Neuronal stem cell (in vitro differentiated cells): Measurements from ENCODE around the gene LEO1.
A peak's percentile ranks its signal among the peaks of the same experiment; 100 is the strongest.

Experiments
- DNase-seq: peaks from one replicate; pipeline ENCODE4 v3.0.0-alpha.2; 2013; ENCODE audit warnings: low spot score
- H2AFZ ChIP-seq: one replicate; pipeline ENCODE4 v1.6.1; 2013; ENCODE audit warnings: mild to moderate bottlenecking, low read length, inconsistent platforms
- H2AK5ac ChIP-seq: 2 replicates; pipeline ENCODE4 v1.6.1; 2013; ENCODE audit warnings: low read depth, mild to moderate bottlenecking, inconsistent platforms, low read length, moderate library complexity, mixed read lengths
- H2BK120ac ChIP-seq: 2 replicates; pipeline ENCODE4 v1.6.1; 2013; ENCODE audit warnings: low read depth, mild to moderate bottlenecking, inconsistent platforms, low read length, moderate library complexity, mixed read lengths
- H2BK12ac ChIP-seq: one replicate; pipeline ENCODE4 v1.6.1; 2013; ENCODE audit warnings: low read length, inconsistent platforms
- H2BK15ac ChIP-seq: 2 replicates; pipeline ENCODE4 v1.6.1; 2013; ENCODE audit warnings: mild to moderate bottlenecking, low read length, inconsistent platforms, mixed read lengths
- H2BK5ac ChIP-seq: one replicate; pipeline ENCODE4 v1.6.1; 2013; ENCODE audit warnings: inconsistent platforms, mild to moderate bottlenecking, low read length, moderate library complexity
- H3K14ac ChIP-seq: one replicate; pipeline ENCODE4 v1.6.1; 2013; ENCODE audit warnings: low read length, inconsistent platforms
- H3K18ac ChIP-seq: 2 replicates; pipeline ENCODE4 v1.6.1; 2013; ENCODE audit warnings: low read length, inconsistent platforms
- H3K23ac ChIP-seq: 2 replicates; pipeline ENCODE4 v1.6.1; 2013; ENCODE audit warnings: low read depth, mild to moderate bottlenecking, mixed read lengths, low read length, inconsistent platforms; ENCODE audit not compliant: poor library complexity
- H3K27ac ChIP-seq: replicated peaks from 3 replicates; pipeline ENCODE4 v1.5.1; 2013; ENCODE audit warnings: low read length, inconsistent platforms
- H3K27me3 ChIP-seq, 3 experiments: 2 replicates each; pipeline ENCODE4 v1.6.1; 2013; ENCODE audit warnings: low read length in 3 of 3, mild to moderate bottlenecking in 2 of 3, inconsistent platforms in 1 of 3, low read depth in 1 of 3, mixed read lengths in 1 of 3, moderate library complexity in 1 of 3; ENCODE audit not compliant: control insufficient read depth in 3 of 3, insufficient read depth in 3 of 3
- H3K36me3 ChIP-seq, 2 donors: replicated peaks in 1 of 2; 2 replicates each; pipeline ENCODE4 v1.6.1; 2013; ENCODE audit warnings: low read length in 2 of 2; ENCODE audit not compliant: control insufficient read depth in 2 of 2, insufficient read depth in 2 of 2
- H3K4ac ChIP-seq: 2 replicates; pipeline ENCODE4 v1.6.1; 2013; ENCODE audit warnings: inconsistent platforms, mild to moderate bottlenecking, low read length, moderate library complexity
- H3K4me1 ChIP-seq, 2 donors: 1 replicate in 1 of 2; 2 replicates in 1 of 2; pipeline ENCODE4 v1.6.1; 2013; ENCODE audit warnings: low read length in 2 of 2, low read depth in 1 of 2; ENCODE audit not compliant: control insufficient read depth in 2 of 2, insufficient read depth in 1 of 2
- H3K4me2 ChIP-seq: one replicate; pipeline ENCODE4 v1.6.1; 2013; ENCODE audit warnings: mild to moderate bottlenecking, low read length, inconsistent platforms; ENCODE audit not compliant: insufficient read depth, poor library complexity, severe bottlenecking
- H3K4me3 ChIP-seq, 2 donors: 2 replicates each; pipeline ENCODE4 v1.5.1; 2013; ENCODE audit warnings: low read length in 2 of 2, mild to moderate bottlenecking in 2 of 2, inconsistent platforms in 1 of 2, moderate library complexity in 1 of 2
- H3K79me1 ChIP-seq: one replicate; pipeline ENCODE4 v1.6.1; 2013; ENCODE audit warnings: low read depth, mild to moderate bottlenecking, inconsistent platforms, low read length, moderate library complexity
- H3K9ac ChIP-seq: one replicate; pipeline ENCODE4 v1.6.1; 2013; ENCODE audit warnings: mild to moderate bottlenecking, low read depth, low read length, inconsistent platforms; ENCODE audit not compliant: poor library complexity
- H3K9me3 ChIP-seq, 2 donors: replicated peaks in 1 of 2; 2 replicates each; pipeline versions ENCODE3 to v1.6.1; 2013; ENCODE audit warnings: low read length in 2 of 2, mild to moderate bottlenecking in 2 of 2, inconsistent platforms in 1 of 2, low read depth in 1 of 2, mixed read lengths in 1 of 2, moderate library complexity in 1 of 2; ENCODE audit not compliant: control insufficient read depth in 2 of 2, insufficient read depth in 1 of 2
- H4K8ac ChIP-seq: one replicate; pipeline ENCODE4 v1.6.1; 2013; ENCODE audit warnings: low read depth, mild to moderate bottlenecking, inconsistent platforms, low read length, moderate library complexity
- H4K91ac ChIP-seq: one replicate; pipeline ENCODE4 v1.6.1; 2013; ENCODE audit warnings: low read length, low read depth, mild to moderate bottlenecking, inconsistent platforms; ENCODE audit not compliant: poor library complexity
- WGBS, 2 donors: extraction: QIAGEN DNeasy Blood & Tissue Kit; methylation state at CpG; one replicate each; pipeline ENCODE4 v1.1.7; 2013; ENCODE audit warnings: missing lambda C conversion rate in 2 of 2, mixed read lengths in 1 of 2; ENCODE audit not compliant: insufficient read length in 2 of 2, insufficient replicate concordance in 1 of 2; ENCODE audit errors: extremely low coverage in 2 of 2; 5-methylcytosine and 5-hydroxymethylcytosine counted together

Gene LEO1

DNA sequence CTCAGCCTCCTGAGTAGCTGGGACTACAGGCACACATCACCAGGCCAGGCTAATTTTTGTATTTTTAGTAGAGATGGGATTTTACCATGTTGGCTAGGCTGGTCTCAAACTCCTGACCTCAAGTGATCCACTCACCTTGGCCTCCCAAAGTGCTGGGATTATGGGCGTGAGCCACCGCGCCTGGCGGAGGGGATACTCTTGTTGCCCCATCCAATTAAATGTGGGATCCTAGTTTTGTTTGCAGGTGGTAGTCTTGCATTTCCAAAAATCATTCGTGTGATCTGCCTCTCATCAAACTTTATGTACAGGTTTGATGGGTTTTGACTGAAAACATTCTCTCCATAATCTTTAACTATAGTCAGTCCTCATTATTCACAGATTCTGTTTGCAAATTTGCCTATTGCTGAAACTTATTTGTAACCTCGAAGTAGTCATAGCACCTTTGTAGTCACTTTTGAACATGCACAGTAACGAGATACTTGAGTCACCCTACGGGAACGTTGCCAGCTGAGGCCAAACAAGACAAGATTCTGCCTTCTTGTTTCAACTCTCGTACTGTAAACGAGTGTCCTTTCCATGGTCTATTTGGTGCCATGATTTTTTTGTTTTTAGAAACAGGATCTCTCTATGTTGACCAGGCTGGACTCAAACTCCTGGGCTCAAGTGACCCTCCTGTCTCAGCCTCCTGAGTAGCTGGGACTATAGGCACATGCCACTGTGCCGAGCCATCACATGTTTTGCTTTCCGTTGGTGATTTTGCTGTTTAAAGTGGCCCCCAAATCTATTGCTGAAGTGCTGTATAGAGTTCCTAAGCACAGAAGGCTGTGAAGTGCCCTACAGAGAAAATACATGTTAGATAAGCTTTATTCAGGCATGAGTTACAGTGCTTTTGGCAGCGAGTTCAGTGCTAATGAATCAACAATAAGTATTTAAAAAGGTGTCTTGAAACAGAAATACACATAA is 39.3 kb upstream of the LEO1 start:
- H3K27me3 ChIP-seq = no peaks in the 10 kb centered on the region
- no peak overlapping the region for H3K23ac ChIP-seq
- H3K18ac ChIP-seq = no peak overlapping the region
- H3K4me2 ChIP-seq = no peak overlapping the region
- H2AFZ ChIP-seq = no peak overlapping the region
- H3K36me3 ChIP-seq = no peaks in the 10 kb centered on the region
- H3K4me1 ChIP-seq = peaks cover 5 to 13% of the 10 kb centered on the region in 2 donors
- no peak overlapping the region for H3K9ac ChIP-seq
- H2BK12ac ChIP-seq = no peak overlapping the region
- no peaks in the 10 kb centered on the region for H3K9me3 ChIP-seq
- H3K4me3 ChIP-seq = no peak overlapping the region
- no peak overlapping the region for H2AK5ac ChIP-seq
- no peak overlapping the region for H3K27ac ChIP-seq
- no peak overlapping the region for H4K8ac ChIP-seq
- H3K14ac ChIP-seq = no peak overlapping the region
- H3K79me1 ChIP-seq = no peaks in the 10 kb centered on the region
- no peak overlapping the region for H3K4ac ChIP-seq
- no CpG with 5 or more reads among the region's 14 CpGs for WGBS, 2 donors
- DNase-seq = no peak
- no peak overlapping the region for H2BK5ac ChIP-seq
- no peak overlapping the region for H4K91ac ChIP-seq
- no peak overlapping the region for H2BK15ac ChIP-seq
- H2BK120ac ChIP-seq = no peak overlapping the region

GRCh38 chr15:52008698-52009434 is 37.3 kb upstream of the LEO1 start:
- H2AFZ ChIP-seq = peak overlapping the region; percentile 46
- no peak overlapping the region for H2AK5ac ChIP-seq
- no peak overlapping the region for H3K18ac ChIP-seq
- no peak overlapping the region for H2BK12ac ChIP-seq
- H4K91ac ChIP-seq = no peak overlapping the region
- H3K9me3 ChIP-seq = no peaks in the 10 kb centered on the region
- H3K4me3 ChIP-seq = no peak overlapping the region
- no peak overlapping the region for H2BK15ac ChIP-seq
- WGBS, 2 donors = no CpG with 5 or more reads among the region's 2 CpGs
- H3K36me3 ChIP-seq = no peaks in the 10 kb centered on the region
- DNase-seq = no peak
- no peak overlapping the region for H3K23ac ChIP-seq
- H3K14ac ChIP-seq = no peak overlapping the region
- H3K4me1 ChIP-seq = peaks cover 5 to 13% of the 10 kb centered on the region in 2 donors
- no peak overlapping the region for H3K4me2 ChIP-seq
- no peak overlapping the region for H4K8ac ChIP-seq
- H2BK120ac ChIP-seq = no peak overlapping the region
- H3K9ac ChIP-seq = no peak overlapping the region
- H2BK5ac ChIP-seq = no peak overlapping the region
- H3K27ac ChIP-seq = no peak overlapping the region
- no peaks in the 10 kb centered on the region for H3K27me3 ChIP-seq
- no peaks in the 10 kb centered on the region for H3K79me1 ChIP-seq
- no peak overlapping the region for H3K4ac ChIP-seq

- no peak overlapping the region for H3K4me3 ChIP-seq
- peaks cover 5 to 13% of the 10 kb centered on the region in 2 donors for H3K4me1 ChIP-seq
- H2BK15ac ChIP-seq = no peak overlapping the region
- H2AFZ ChIP-seq = no peak overlapping the region
- no CpG with 5 or more reads among the region's 5 CpGs for WGBS, 2 donors
- H3K9me3 ChIP-seq = no peaks in the 10 kb centered on the region
- no peak overlapping the region for H3K18ac ChIP-seq
- no peak overlapping the region for H4K8ac ChIP-seq
- no peak overlapping the region for H4K91ac ChIP-seq
- no peaks in the 10 kb centered on the region for H3K36me3 ChIP-seq
- no peaks in the 10 kb centered on the region for H3K27me3 ChIP-seq
- no peak overlapping the region for H3K27ac ChIP-seq
- H2BK5ac ChIP-seq = no peak overlapping the region
- peaks cover under 1% of the 10 kb centered on the region for H3K79me1 ChIP-seq
- H3K4me2 ChIP-seq = no peak overlapping the region
- no peak overlapping the region for H3K14ac ChIP-seq
- no peak overlapping the region for H2BK120ac ChIP-seq
- H3K23ac ChIP-seq = no peak overlapping the region
- H3K4ac ChIP-seq = no peak overlapping the region
- H3K9ac ChIP-seq = no peak overlapping the region
- no peak overlapping the region for H2BK12ac ChIP-seq
- no peak for DNase-seq
- no peak overlapping the region for H2AK5ac ChIP-seq
Measured at GRCh38 chr15:52008359-52008697, 36.8 kb upstream of the LEO1 start.

DNA sequence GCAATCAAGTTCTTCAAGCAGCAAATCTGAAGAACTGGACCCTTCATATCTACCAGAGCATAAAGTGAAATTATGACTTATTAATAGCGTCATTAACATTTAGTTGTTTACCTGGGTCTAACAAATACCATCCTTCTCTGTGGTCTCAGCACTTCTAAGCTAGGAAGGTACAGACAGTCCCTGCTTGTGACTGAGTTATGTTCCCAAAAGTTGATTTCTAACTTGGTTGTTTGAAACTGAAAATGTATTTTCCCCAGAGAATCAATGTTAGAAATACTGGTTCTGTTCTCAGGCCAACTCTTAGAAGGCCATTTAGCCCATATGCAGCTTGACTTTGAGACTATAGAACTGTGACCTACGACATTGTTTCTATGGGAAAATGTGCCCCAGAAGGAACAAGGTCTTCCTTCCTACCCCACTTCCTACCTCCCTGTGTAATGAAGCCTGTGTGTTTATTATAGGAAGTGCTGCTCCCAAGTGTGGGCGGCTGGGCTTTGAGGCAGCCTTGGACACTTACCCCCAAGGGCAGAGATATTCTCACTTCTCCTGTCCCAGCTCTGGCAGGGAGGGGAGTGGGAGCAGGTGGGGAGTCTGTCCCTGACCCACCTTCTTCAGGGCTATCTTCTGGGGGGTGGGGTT is 35.2 kb upstream of the LEO1 start:
- Histone ChIP-seq H3K4me2 (no peak overlapping the region), H3K9ac (no peak overlapping the region), H3K4me1 (peaks cover under 1 to 9% of the 10 kb centered on the region in 2 donors), H3K27me3 (no peaks in the 10 kb centered on the region), H2BK120ac (no peak overlapping the region), H2AFZ (no peak overlapping the region), H3K18ac (no peak overlapping the region), H3K14ac (no peak overlapping the region), H2BK5ac (no peak overlapping the region), H3K23ac (no peak overlapping the region), H4K8ac (no peak overlapping the region), H2AK5ac (no peak overlapping the region), H3K4ac (no peak overlapping the region), H3K4me3 (no peak overlapping the region), H2BK12ac (no peak overlapping the region), H3K27ac (no peak overlapping the region), H3K9me3 (no peaks in the 10 kb centered on the region), H3K79me1 (peaks cover 1% of the 10 kb centered on the region), H3K36me3 (no peaks in the 10 kb centered on the region), H4K91ac (no peak overlapping the region), H2BK15ac (no peak overlapping the region)
- DNase-seq = no peak
- WGBS, 2 donors = no CpG with 5 or more reads among the region's 3 CpGs
